GM12878 (cell line): ENCODE measurements around the gene NOD2. TPM values are rescaled to one million over a fixed set of nuclear protein-coding genes. Genes with fewer than 3 reads are reported as not detected.

Source experiments
- ATAC-seq: fragments of 200-7000 bp; cut with Tn5 transposase; 3 replicates; pipeline ENCODE4 v1.9.1; 2020; ENCODE audit warnings: mild to moderate bottlenecking, moderate library complexity
- BruUV-seq: library from RNA; stranded (reverse); fragments of 400-500 nt; replicated peaks from 2 replicates; lab custom pipeline; 2021; lab: Mats Ljungman, UMichigan
- CTCF ChIA-PET: fragments of 300-600 bp; sonication (Branson Sonifier 250); formaldehyde crosslinking; extraction: SDS; loops from one replicate; lab custom pipeline; 2021; ENCODE audit warnings: inconsistent platforms; lab: Yijun Ruan, JAX
- POLR2A ChIA-PET: fragments of 350-600 bp; formaldehyde crosslinking; extraction: SDS; loops from one replicate; lab custom pipeline; 2021; ENCODE audit warnings: inconsistent platforms; lab: Charles Lee
- RAD21 ChIA-PET: fragments of 300-600 bp; sonication (Branson Sonifier 250); formaldehyde crosslinking; loops from one replicate; lab custom pipeline; 2023; ENCODE audit warnings: antibody characterized with exemption; ENCODE audit not compliant: unreplicated experiment; lab: Charles Lee
- SMC1A ChIA-PET: fragments of 300-600 bp; sonication (Branson Sonifier 250); formaldehyde crosslinking; loops from one replicate; lab custom pipeline; 2023; ENCODE audit not compliant: unreplicated experiment, uncharacterized antibody; lab: Charles Lee
- DNase-seq: peaks from one replicate; pipeline ENCODE4 v3.0.0-alpha.2; 2011; ENCODE audit warnings: low read depth, low spot score
- FAIRE-seq: peaks from 3 replicates; lab custom pipeline; 2011; peaks lifted over from hg19 to GRCh38; lab: Jason Lieb, UNC
- H2AFZ ChIP-seq: 2 replicates; pipeline ENCODE4 v1.6.0; 2011; ENCODE audit warnings: low read depth, low read length, control low read depth; ENCODE audit not compliant: control insufficient read depth
- H3K27ac ChIP-seq: 2 replicates; pipeline ENCODE4 v1.5.1; 2011; ENCODE audit warnings: control low read depth; ENCODE audit not compliant: control insufficient read depth, insufficient read depth
- H3K27me3 ChIP-seq, 2 experiments: replicated peaks in 1 of 2; 2 replicates each; pipeline versions ENCODE4 v1.6.0 to v1.6.1; 2011; ENCODE audit warnings: low read length in 1 of 2; ENCODE audit not compliant: control insufficient read depth in 2 of 2, insufficient read depth in 2 of 2
- H3K36me3 ChIP-seq, 2 experiments: 2 replicates each; pipeline ENCODE4 v1.5.1; 2011; ENCODE audit warnings: low read length in 1 of 2; ENCODE audit not compliant: control insufficient read depth in 2 of 2, insufficient read depth in 2 of 2
- H3K4me1 ChIP-seq: 2 replicates; pipeline ENCODE4 v1.6.1; 2011; ENCODE audit warnings: mild to moderate bottlenecking, low read length, moderate library complexity, mixed read lengths; ENCODE audit not compliant: control insufficient read depth, insufficient read depth
- H3K4me2 ChIP-seq: 2 replicates; pipeline ENCODE4 v1.6.0; 2011; ENCODE audit warnings: control low read depth; ENCODE audit not compliant: control insufficient read depth, insufficient read depth
- H3K4me3 ChIP-seq: fragments of 200-600 bp; sonication (generic); 2 replicates; pipeline ENCODE4 v1.5.1; 2016
- H3K79me2 ChIP-seq: 2 replicates; pipeline ENCODE4 v1.6.0; 2011; ENCODE audit warnings: low read length; ENCODE audit not compliant: control insufficient read depth, insufficient read depth
- H3K9ac ChIP-seq: 2 replicates; pipeline ENCODE4 v1.8.0; 2011; ENCODE audit warnings: low read length, control low read depth, mixed read lengths; ENCODE audit not compliant: control insufficient read depth, insufficient read depth
- H3K9me3 ChIP-seq: replicated peaks from 3 replicates; pipeline ENCODE4 v1.5.1; 2011; ENCODE audit warnings: mild to moderate bottlenecking, low read length; ENCODE audit not compliant: control insufficient read depth, insufficient read depth
- H4K20me1 ChIP-seq: 2 replicates; pipeline ENCODE4 v1.6.0; 2011; ENCODE audit not compliant: control insufficient read depth, insufficient read depth
- HDGF ChIP-seq: fragments of 450-650 bp; IDR thresholded peaks from 2 replicates; pipeline ENCODE4 v1.6.1; 2016; ENCODE audit warnings: antibody characterized with exemption
- IKZF1 ChIP-seq: fragments of 450-650 bp; conservative IDR thresholded peaks from 2 replicates; pipeline ENCODE4 v1.6.1; 2017; ENCODE audit warnings: antibody characterized with exemption, mild to moderate bottlenecking
- MTA2 ChIP-seq: fragments of 450-650 bp; IDR thresholded peaks from 2 replicates; pipeline ENCODE4 v1.6.1; 2016; ENCODE audit warnings: low read depth, mild to moderate bottlenecking, moderate library complexity
- NBN ChIP-seq: fragments of 450-650 bp; IDR thresholded peaks from 2 replicates; pipeline ENCODE4 v1.6.1; 2016
- NR2C2 ChIP-seq: IDR thresholded peaks from 2 replicates; pipeline ENCODE4 v1.6.1; 2011; ENCODE audit warnings: borderline replicate concordance, low read depth; ENCODE audit not compliant: control insufficient read depth, insufficient read length
- POLR2A ChIP-seq: IDR thresholded peaks from 2 replicates; pipeline ENCODE4 v1.6.1; 2011; ENCODE audit warnings: low read depth, mild to moderate bottlenecking, low read length
- POLR2AphosphoS2 ChIP-seq: IDR thresholded peaks from 2 replicates; pipeline ENCODE4 v1.6.1; 2011; ENCODE audit warnings: low read depth, mild to moderate bottlenecking, low read length, improper control_type of control experiment, moderate library complexity
- POLR2AphosphoS5 ChIP-seq: IDR thresholded peaks from 2 replicates; pipeline ENCODE4 v1.6.1; 2011; ENCODE audit warnings: mild to moderate bottlenecking, low read length, inconsistent platforms
- RUNX3 ChIP-seq: IDR thresholded peaks from 2 replicates; pipeline ENCODE4 v1.6.1; 2012; ENCODE audit warnings: low read length, inconsistent platforms
- SIX5 ChIP-seq: IDR thresholded peaks from 2 replicates; pipeline ENCODE4 v1.6.1; 2011; ENCODE audit warnings: mild to moderate bottlenecking, low read depth, low read length, moderate library complexity; ENCODE audit not compliant: severe bottlenecking
- SMAD1 ChIP-seq: fragments of 450-650 bp; IDR thresholded peaks from 2 replicates; pipeline ENCODE4 v1.6.1; 2018; ENCODE audit warnings: mild to moderate bottlenecking, low read depth; ENCODE audit not compliant: partially characterized antibody
- SMC3 ChIP-seq: IDR thresholded peaks from 2 replicates; pipeline ENCODE4 v1.6.1; 2011; ENCODE audit warnings: low read length, improper control_type of control experiment, borderline replicate concordance
- SPI1 ChIP-seq: IDR thresholded peaks from 2 replicates; pipeline ENCODE4 v1.6.1; 2011; ENCODE audit warnings: low read depth, mild to moderate bottlenecking, low read length, moderate library complexity, borderline replicate concordance; ENCODE audit not compliant: insufficient read depth
- SREBF1 ChIP-seq: IDR thresholded peaks from 2 replicates; pipeline ENCODE4 v1.6.1; 2012; ENCODE audit warnings: mild to moderate bottlenecking, low read length
- STAT1 ChIP-seq: fragments of 450-650 bp; conservative IDR thresholded peaks from 2 replicates; pipeline ENCODE4 v1.6.1; 2014; ENCODE audit warnings: antibody characterized with exemption, mild to moderate bottlenecking
- SUPT20H ChIP-seq: IDR thresholded peaks from 2 replicates; pipeline ENCODE4 v1.6.1; 2011; ENCODE audit warnings: low read depth, mild to moderate bottlenecking, low read length, moderate library complexity, borderline replicate concordance; ENCODE audit not compliant: control insufficient read depth
- TARDBP ChIP-seq: IDR thresholded peaks from 2 replicates; pipeline ENCODE4 v1.6.1; 2016; ENCODE audit warnings: borderline replicate concordance
- WGBS: methylation state at CpG from one replicate; pipeline ENCODE4 v1.1.6; 2016; ENCODE audit warnings: low lambda C conversion rate; ENCODE audit not compliant: insufficient replicate concordance, insufficient coverage; ENCODE audit errors: missing lambda C conversion rate; 5-methylcytosine and 5-hydroxymethylcytosine counted together
- in situ Hi-C: fragments of 300-500 bp; cut with MboI; formaldehyde crosslinking; loops from 9 replicates; pipeline ENCODE4 v1.14.3; 2018; ENCODE audit warnings: mixed read lengths
- intact Hi-C: fragments of 100-400 bp; cut with micrococcal nuclease; formaldehyde crosslinking; loops from one replicate; pipeline ENCODE4 v1.14.2; 2022; ENCODE audit not compliant: unreplicated experiment
- polyA plus RNA-seq, 11 experiments: library from polyadenylated mRNA; depleted of rRNA in 4 of 11; unstranded in 6 of 11; stranded (reverse) in 5 of 11; fragments of >200 nt; fragmentation: Nextera tagmentation in 4 of 11; fragmentation: Illumina TruSeq in 1 of 11; extraction: Ambion mirVana in 4 of 11; extraction: Trizol in 1 of 11; gene quantifications; 1 replicate in 1 of 11; 2 replicates in 10 of 11; pipeline versions ENCODE4 v1.2.1 to v1.2.3, GENCODE V29; 2011 to 2016; ENCODE audit warnings: inconsistent platforms in 2 of 11, missing spikeins in 2 of 11, low read depth in 1 of 11
- total RNA-seq, 4 experiments: library from RNA; depleted of rRNA in 3 of 4; stranded (reverse); fragments of >200 nt in 3 of 4; fragmentation: Illumina TruSeq in 1 of 4; extraction: Trizol in 1 of 4; gene quantifications; 2 replicates each; pipeline versions ENCODE4 v1.2.1 to v1.2.3, GENCODE V29; 2013 to 2021
- TF ChIP-seq, protein P1 (sequence below): fragments of 450-650 bp; IDR thresholded peaks from 2 replicates; pipeline ENCODE4 v1.6.1; 2016; ENCODE audit warnings: mild to moderate bottlenecking
- TF ChIP-seq, protein P2 (sequence below): fragments of 450-650 bp; IDR thresholded peaks from 2 replicates; pipeline ENCODE4 v1.6.1; 2016; ENCODE audit warnings: mild to moderate bottlenecking, moderate library complexity, borderline replicate concordance

Gene NOD2
- total and polyA plus RNA-seq, 10 of the 15 experiments (the other 5 are each of a cell fraction or from before 2014, with no cell fraction given): 1.0 to 18.6 (median 6.7) TPM

DNA sequence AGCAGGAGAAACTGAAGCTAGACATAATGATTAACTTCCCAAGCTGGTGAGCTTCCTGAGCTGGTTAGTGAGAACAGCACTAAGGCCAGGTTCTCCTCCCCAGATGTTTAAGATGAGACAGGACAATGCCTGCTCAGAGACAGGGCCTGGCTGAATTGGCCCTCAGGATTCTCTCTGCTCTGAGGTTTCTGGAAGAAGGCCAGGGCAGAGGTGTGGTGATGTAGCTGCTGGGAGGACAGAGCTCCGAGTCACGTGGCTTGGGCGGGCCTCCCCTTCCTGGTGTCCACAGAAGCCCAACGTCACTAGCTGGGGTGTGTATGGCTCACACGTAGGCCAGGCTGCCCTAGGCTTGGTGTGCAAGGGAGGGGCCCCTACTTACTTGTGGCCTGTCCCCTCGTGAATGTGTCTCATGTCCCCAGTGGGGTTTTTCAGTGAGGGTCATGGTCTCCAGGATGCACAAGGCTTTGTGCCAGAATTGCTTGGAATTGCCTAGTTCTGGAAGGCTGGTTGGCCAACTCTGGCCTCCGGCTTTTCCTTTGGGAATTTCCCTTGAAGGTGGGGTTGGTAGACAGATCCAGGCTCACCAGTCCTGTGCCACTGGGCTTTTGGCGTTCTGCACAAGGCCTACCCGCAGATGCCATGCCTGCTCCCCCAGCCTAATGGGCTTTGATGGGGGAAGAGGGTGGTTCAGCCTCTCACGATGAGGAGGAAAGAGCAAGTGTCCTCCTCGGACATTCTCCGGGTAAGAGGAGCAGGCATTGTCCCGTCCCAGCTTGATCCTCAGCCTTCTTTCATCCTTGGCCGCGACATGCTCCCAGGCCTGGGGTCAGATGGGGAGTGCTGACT is 3.4 kb downstream of the NOD2 start:
- peak; percentile 76 for ATAC-seq
- H3K79me2 ChIP-seq: peaks cover 65% of the 10 kb centered on the region
- peak overlapping the region; percentile 85 for H3K9ac ChIP-seq
- H3K36me3 ChIP-seq: peaks cover 0 to 3% of the 10 kb centered on the region in 2 experiments; a peak in 2 of 4 replicates
- H2AFZ ChIP-seq: no peak overlapping the region
- intact Hi-C loops: loop anchor here (1.0 to 5.0 kb wide), 2 partner anchors 12 to 419 kb away; no protein-coding TSS in a partner anchor
- ChIA-PET RAD21 (interaction anchor here (0.9 to 9.9 kb wide), 8 partner anchors 12 to 49 kb away, joined by 3 to 121 read pairs (median 36); partner anchors contain the start of genes CYLD and SNX20), SMC1A (interaction anchor here (1.3 to 8.3 kb wide), 7 partner anchors 12 to 48 kb away, joined by 5 to 190 read pairs (median 30); partner anchors contain the start of genes CYLD and SNX20), CTCF (interaction anchor here (0.7 to 9.4 kb wide), 14 partner anchors 12 to 630 kb away, joined by 3 to 86 read pairs (median 10); partner anchors contain the start of gene CYLD), POLR2A (interaction anchor here (0.6 to 8.3 kb wide), 8 partner anchors 12 to 747 kb away, joined by 3 to 116 read pairs (median 18); partner anchors contain the start of genes CYLD and SNX20)
- in situ Hi-C loops: no loop called here
- no peaks in the 10 kb centered on the region for H4K20me1 ChIP-seq
- H3K9me3 ChIP-seq: no peaks in the 10 kb centered on the region
- DNase-seq: peak; percentile 82
- peaks cover 57% of the 10 kb centered on the region for H3K4me1 ChIP-seq
- peak overlapping the region; percentile 95 for H3K27ac ChIP-seq
- peak overlapping the region; percentile 100 for H3K4me2 ChIP-seq
- BruUV-seq: TSS peak; percentile 44
- no peaks in the 10 kb centered on the region for H3K27me3 ChIP-seq
- FAIRE-seq: peak; percentile 62
- H3K4me3 ChIP-seq: peak overlapping the region; percentile 72; the same call in 1 of the 2 replicates
- WGBS: 53% methylated on average over 15 of the region's 15 CpGs
- TF ChIP-seq IKZF1 (peak; percentile 77), POLR2AphosphoS2 (peak; percentile 55; the same call in 1 of the 2 replicates), SMAD1 (peak; percentile 86), SMC3 (no peak), SREBF1 (no peak), RUNX3 (peak; percentile 28; the same call in 1 of the 2 replicates), SIX5 (no peak), MTA2 (peak; percentile 25; the same call in 1 of the 2 replicates), SUPT20H (no peak), POLR2AphosphoS5 (peak; percentile 80), TARDBP (no peak), NBN (peak; percentile 72; the same call in 1 of the 2 replicates), SPI1 (no peak), STAT1 (no peak), NR2C2 (no peak), POLR2A (0 out of 2 replicates have a peak, but pooled peaks have one; percentile 47), HDGF (peak; percentile 58; the same call in 1 of the 2 replicates)
- TF ChIP-seq, protein P1, sequence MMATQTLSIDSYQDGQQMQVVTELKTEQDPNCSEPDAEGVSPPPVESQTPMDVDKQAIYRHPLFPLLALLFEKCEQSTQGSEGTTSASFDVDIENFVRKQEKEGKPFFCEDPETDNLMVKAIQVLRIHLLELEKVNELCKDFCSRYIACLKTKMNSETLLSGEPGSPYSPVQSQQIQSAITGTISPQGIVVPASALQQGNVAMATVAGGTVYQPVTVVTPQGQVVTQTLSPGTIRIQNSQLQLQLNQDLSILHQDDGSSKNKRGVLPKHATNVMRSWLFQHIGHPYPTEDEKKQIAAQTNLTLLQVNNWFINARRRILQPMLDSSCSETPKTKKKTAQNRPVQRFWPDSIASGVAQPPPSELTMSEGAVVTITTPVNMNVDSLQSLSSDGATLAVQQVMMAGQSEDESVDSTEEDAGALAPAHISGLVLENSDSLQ: no peak
- TF ChIP-seq, protein P2, sequence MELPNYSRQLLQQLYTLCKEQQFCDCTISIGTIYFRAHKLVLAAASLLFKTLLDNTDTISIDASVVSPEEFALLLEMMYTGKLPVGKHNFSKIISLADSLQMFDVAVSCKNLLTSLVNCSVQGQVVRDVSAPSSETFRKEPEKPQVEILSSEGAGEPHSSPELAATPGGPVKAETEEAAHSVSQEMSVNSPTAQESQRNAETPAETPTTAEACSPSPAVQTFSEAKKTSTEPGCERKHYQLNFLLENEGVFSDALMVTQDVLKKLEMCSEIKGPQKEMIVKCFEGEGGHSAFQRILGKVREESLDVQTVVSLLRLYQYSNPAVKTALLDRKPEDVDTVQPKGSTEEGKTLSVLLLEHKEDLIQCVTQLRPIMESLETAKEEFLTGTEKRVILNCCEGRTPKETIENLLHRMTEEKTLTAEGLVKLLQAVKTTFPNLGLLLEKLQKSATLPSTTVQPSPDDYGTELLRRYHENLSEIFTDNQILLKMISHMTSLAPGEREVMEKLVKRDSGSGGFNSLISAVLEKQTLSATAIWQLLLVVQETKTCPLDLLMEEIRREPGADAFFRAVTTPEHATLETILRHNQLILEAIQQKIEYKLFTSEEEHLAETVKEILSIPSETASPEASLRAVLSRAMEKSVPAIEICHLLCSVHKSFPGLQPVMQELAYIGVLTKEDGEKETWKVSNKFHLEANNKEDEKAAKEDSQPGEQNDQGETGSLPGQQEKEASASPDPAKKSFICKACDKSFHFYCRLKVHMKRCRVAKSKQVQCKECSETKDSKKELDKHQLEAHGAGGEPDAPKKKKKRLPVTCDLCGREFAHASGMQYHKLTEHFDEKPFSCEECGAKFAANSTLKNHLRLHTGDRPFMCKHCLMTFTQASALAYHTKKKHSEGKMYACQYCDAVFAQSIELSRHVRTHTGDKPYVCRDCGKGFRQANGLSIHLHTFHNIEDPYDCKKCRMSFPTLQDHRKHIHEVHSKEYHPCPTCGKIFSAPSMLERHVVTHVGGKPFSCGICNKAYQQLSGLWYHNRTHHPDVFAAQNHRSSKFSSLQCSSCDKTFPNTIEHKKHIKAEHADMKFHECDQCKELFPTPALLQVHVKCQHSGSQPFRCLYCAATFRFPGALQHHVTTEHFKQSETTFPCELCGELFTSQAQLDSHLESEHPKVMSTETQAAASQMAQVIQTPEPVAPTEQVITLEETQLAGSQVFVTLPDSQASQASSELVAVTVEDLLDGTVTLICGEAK: peak; percentile 32; the same call in 1 of the 2 replicates
